Measurements from ENCODE around the gene MAFF.

The MAFF gene

GRCh38 chr22:38205261-38206128 is 3.7 kb downstream of the MAFF start:
- no peak for DNase-seq

DNA sequence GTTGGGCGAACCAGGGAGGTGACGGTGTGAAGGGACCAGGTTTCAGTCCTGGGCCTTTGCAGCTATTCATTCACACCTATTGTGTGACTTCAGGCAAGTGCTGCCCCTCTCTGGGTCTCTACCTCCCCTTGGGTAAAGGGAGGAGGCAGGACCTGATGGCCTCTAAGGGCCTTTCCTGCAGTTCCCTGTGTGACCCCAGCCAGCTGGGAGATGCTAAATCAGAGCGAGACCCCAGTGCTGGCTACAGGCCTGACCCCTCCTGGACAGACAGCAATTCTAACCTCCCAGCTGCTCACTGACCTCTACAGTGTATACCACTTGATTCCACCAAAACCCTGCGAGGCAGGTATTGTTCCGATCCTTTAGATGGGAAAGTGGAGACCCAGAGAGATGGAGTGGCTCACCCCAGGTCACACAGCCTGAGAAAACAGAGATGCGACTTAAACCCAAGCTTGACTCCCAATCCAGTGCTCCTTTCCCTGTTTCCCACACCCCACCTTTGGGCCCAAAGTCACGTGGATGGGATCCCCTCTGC is 6.2 kb downstream of the MAFF start:
- no peak for DNase-seq

GRCh38 chr22:38208551-38208968 is 6.8 kb downstream of the MAFF start:
- DNase-seq = no peak

GRCh38 chr22:38211556-38211955 is 9.8 kb downstream of the MAFF start:
- no peak for DNase-seq

GRCh38 chr22:38212442-38212841 is 10.6 kb downstream of the MAFF start:
- no peak for DNase-seq

DNA sequence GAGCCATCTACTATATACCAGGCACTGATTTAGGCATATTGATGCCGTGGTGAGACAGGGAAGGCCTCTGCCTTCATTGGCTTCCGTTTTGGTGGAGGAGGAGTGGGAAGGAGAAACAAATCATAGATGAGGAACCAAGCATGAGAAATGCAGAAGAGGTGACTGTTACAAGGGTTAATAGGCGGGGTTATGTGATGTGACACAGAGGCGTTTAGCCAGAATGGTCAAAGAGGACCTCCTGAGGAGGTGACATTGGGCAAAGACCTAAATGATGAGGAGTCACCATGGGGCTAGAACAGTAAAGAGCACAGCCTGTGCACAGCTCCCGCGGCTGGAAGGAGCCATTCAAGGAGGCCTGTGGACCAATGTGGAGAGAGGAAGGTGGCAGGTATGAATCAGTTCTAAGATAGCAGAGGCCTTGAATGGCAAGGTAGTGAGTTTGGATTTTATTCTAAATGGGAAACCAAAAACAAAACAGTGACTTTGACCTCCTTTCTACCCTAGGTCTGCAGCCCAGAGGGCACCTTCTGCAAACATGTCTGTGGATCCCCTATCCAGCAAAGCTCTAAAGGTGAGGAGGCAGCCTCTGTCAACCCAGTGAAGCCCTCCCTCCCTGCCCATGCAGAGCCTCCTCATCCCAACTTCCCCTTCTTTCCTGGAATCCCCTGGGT is 11.7 kb downstream of the MAFF start:
- no peak for DNase-seq

- no peak for DNase-seq
Measured at GRCh38 chr22:38213990-38214301, 12.2 kb downstream of the MAFF start.

DNA sequence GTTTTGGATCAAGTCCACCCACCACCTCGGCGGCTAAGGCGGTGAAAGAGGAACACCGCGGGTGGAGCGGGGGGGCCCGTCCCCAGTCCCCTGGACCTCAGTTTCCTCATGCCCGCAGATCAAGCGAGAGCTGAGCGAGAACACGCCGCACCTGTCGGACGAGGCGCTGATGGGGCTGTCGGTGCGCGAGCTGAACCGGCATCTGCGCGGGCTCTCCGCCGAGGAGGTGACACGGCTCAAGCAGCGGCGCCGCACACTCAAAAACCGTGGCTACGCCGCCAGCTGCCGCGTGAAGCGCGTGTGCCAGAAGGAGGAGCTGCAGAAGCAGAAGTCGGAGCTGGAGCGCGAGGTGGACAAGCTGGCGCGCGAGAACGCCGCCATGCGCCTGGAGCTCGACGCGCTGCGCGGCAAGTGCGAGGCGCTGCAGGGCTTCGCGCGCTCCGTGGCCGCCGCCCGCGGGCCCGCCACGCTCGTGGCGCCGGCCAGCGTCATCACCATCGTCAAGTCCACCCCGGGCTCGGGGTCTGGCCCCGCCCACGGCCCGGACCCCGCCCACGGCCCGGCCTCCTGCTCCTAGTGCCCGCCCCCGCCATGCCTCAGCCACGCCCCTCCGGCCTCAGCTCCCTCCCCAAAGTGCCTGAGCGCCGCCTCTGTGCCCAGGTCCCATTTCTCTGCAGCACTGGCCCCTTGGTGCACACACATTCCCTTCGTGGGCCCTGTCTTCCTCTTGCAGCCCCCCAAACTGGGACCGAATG is 12.7 kb downstream of the MAFF start:
- peak; percentile 76 for DNase-seq

GRCh38 chr22:38215156-38216038 is 13.6 kb downstream of the MAFF start:
- no peak for DNase-seq

DNA sequence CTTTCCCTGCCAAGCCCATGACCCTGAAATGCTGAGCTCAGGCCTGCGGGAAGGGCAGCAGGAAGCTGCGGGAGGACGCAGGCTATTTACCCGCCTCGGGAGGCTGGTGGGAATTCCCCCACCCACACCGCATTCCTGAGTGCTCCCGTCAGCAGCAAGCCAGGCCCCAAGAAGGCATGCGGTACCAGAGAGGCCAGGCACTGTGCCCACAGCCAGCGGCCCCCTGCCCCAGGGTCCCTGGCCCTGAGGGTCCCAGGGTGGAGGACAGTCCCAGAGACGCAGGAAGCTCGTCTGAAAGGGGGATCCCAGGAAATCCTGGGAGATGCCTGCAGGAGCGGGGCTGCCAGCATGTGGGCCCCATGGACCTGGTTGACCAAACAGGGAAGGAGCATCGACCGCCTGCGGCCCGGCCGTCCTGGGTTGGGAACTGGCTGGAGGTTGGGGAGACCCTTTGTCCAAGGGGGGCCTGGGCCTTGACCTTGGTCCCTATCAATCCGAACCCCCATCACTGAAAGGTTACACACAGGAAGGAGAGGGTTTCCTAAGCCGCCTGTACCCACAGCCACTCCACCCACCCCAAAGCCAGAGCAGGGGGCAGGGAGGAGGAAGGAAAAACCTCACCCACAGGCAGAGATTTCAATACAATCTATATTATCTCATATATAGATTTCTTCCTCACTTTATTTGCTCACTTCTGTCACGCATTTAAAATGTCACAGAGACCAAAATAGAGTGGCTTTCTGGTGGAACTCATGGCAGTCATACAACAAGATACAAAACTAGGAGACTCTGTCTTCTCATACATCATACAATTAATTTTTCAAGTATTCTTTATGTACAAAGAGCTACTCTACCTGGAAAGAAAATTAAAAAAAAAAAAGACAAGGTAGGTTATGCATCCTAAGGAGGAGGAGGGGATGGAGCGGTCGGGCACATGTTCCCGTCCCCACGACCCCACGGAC is 17.1 kb downstream of the MAFF start:
- peak; percentile 73 for DNase-seq

DNA sequence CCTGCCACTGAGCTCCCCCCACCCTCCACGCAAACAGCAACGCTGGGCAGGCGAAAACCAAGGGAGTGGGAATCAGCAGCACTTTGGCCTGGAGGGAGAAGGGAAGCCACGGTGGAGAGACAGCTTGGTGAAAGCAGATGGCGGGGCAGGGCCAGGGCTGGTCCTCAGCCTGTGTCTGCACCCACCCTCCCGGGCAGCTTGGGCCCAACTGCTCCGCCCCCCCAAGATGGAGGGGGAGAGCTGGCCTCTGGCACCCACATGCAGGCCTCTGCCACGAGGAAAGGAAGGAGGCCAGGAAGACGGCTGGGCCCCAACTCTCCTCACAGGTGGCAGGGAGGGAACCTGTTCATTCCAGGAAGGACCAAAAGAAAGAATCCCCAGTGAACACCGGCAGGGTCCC is 17.8 kb downstream of the MAFF start:
- no peak for DNase-seq

- DNase-seq = no peak
Measured at GRCh38 chr22:38220163-38220562, 18.4 kb downstream of the MAFF start.

- DNase-seq = no peak
Measured at GRCh38 chr22:38220653-38221386, 19.0 kb downstream of the MAFF start.

DNA sequence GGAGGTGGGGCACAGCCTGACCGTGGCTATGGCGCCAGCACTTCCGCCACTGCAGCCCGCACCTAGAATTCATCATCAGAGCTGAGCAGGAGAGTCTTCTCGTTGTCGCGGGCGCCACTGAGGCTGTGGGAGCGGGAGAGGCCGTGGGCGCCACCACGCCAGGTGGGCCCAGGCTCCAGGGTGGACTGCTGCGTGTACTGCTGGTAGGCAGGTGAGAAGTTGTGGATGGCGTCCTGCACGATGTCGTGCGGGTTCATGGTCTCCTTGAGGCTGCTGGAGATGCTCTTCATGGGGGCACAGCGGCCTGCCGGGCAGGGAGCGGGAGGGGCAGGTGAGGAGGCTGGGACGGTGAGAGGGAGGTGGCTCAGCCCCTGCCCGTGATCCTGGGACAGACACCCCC is 19.6 kb downstream of the MAFF start:
- no peak for DNase-seq

GRCh38 chr22:38221908-38222796 is 20.4 kb downstream of the MAFF start:
- DNase-seq = no peak

DNA sequence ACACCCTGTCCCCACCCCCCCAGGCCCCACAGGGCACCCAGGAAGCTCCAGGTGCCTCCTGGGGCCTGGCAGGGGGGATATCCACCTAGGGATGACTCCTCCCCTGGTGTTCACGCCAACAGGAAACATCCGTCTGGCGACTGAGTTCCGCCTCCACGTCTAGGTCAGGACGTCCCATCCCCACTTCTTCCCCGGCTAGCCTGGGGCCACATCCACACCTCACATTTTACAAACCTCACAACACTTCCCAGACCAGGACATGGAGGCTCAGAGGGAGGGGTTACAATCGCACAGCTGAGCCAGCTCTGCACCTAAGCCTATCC is 21.0 kb downstream of the MAFF start:
- no peak for DNase-seq

GRCh38 chr22:38223289-38223960 is 21.6 kb downstream of the MAFF start:
- no peak for DNase-seq

DNA sequence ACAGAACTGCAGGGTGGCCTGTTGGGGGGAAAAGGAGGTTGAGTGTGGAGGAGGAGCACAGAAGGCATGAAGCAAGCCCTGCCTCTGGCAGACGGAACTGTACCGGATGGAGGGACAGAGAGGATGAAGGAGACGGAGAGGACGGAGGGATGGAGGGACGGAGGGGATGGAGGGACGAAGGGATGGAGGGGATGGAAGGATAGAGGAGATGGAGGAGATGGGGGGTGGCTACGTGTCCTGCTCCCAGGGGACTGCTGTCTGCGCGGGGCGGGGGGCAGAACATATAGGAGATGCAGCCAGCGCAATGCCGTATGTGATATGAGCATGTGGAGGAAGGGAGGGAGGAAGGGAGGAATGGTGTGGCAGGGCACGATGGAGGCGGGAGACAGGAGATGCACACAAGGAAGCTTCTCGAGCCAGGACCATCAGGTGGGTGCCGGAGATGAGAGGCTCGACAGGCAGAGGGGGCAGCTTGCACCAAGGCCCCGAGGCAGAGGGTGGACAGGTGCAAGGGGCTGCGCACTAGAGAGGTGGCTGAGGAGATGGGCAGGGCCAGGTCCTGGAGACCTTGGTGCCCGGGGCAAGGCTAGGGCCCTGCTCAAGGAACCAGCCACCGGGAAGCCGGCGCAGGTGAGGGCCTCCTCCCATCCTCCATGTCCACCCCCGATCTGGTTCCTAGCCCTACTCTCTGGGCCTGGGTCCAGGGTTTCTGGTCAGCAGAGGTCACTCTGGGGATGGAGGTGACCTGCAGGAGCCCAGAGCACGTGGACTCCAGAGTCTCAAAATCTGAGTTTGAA is 25.3 kb downstream of the MAFF start:
- no peak for DNase-seq
